Activated naive CD8-positive, alpha-beta T cell treated with anti-CD3 and anti-CD28 coated beads, Interleukin-2, amount 50 U/mL, for 16 hours (primary cell): ENCODE results near the gene MTA3.
"Not testable (repeated sequence)": the region's sequence is repeated elsewhere in the genome, so short reads cannot be mapped to it uniquely, and the experiment has no call there.

ENCODE experiments used
- DNase-seq: peaks from one replicate; pipeline ENCODE4 v3.0.0-alpha.2; 2020; ENCODE audit warnings: low read depth, low spot score

The MTA3 gene

GRCh38 chr2:42567364-42567763 is 1.1 kb upstream of the MTA3 start:
- DNase-seq = no peak

- DNase-seq = no peak
These were observed 529 bp upstream of the MTA3 start for GRCh38 chr2:42567806-42568400.

- no peak for DNase-seq
These were observed 782 bp downstream of the MTA3 start for GRCh38 chr2:42569116-42569711.

- DNase-seq = no peak
These were observed 1.5 kb downstream of the MTA3 start for GRCh38 chr2:42569883-42570282.

GRCh38 chr2:42572297-42573081 is 4.1 kb downstream of the MTA3 start:
- no peak for DNase-seq

- no peak for DNase-seq
These were observed 4.8 kb downstream of the MTA3 start for GRCh38 chr2:42573256-42573655.

GRCh38 chr2:42575458-42576064 is 7.1 kb downstream of the MTA3 start:
- DNase-seq = no peak

- no peak for DNase-seq
These were observed 10.2 kb downstream of the MTA3 start for GRCh38 chr2:42578621-42579020.

GRCh38 chr2:42581257-42581656 is 12.8 kb downstream of the MTA3 start:
- no peak for DNase-seq

- DNase-seq = not testable (repeated sequence)
These were observed 16.2 kb downstream of the MTA3 start for GRCh38 chr2:42584628-42585027.

GRCh38 chr2:42585779-42586178 is 17.3 kb downstream of the MTA3 start:
- DNase-seq = no peak

- no peak for DNase-seq
These were observed 19.2 kb downstream of the MTA3 start for GRCh38 chr2:42587526-42588117.

GRCh38 chr2:42588121-42588520 is 19.7 kb downstream of the MTA3 start:
- no peak for DNase-seq

GRCh38 chr2:42590176-42590575 is 21.7 kb downstream of the MTA3 start:
- no peak for DNase-seq

GRCh38 chr2:42593282-42593681 is 24.9 kb downstream of the MTA3 start:
- no peak for DNase-seq

GRCh38 chr2:42598656-42599055 is 30.2 kb downstream of the MTA3 start:
- no peak for DNase-seq

GRCh38 chr2:42601076-42601475 is 32.6 kb downstream of the MTA3 start:
- DNase-seq = no peak

- no peak for DNase-seq
These were observed 33.9 kb downstream of the MTA3 start for GRCh38 chr2:42602218-42602875.

- no peak for DNase-seq
These were observed 34.4 kb downstream of the MTA3 start for GRCh38 chr2:42602876-42603219.

GRCh38 chr2:42604341-42604867 is 36.0 kb downstream of the MTA3 start:
- not testable (repeated sequence) for DNase-seq

GRCh38 chr2:42606166-42606565 is 37.7 kb downstream of the MTA3 start:
- not testable (repeated sequence) for DNase-seq
